Glutamatergic neuron (in vitro differentiated cells): ENCODE data around the gene FRMD4A. TPM values are rescaled to one million over a fixed set of nuclear protein-coding genes. Genes with fewer than 3 reads are reported as not detected.

Experiments used
- DNase-seq: peaks from one replicate; pipeline ENCODE4 v3.0.0; 2022
- H3K27ac Mint-ChIP-seq: one replicate; pipeline ENCODE4 v1.8.0; 2020; ENCODE audit warnings: mild to moderate bottlenecking, mixed read lengths, inconsistent platforms; ENCODE audit not compliant: unreplicated experiment
- H3K27me3 Mint-ChIP-seq: one replicate; pipeline ENCODE4 v1.8.0; 2020; ENCODE audit warnings: mild to moderate bottlenecking, moderate library complexity, mixed read lengths, inconsistent platforms; ENCODE audit not compliant: unreplicated experiment
- H3K36me3 Mint-ChIP-seq: one replicate; pipeline ENCODE4 v1.8.0; 2020; ENCODE audit warnings: mild to moderate bottlenecking, mixed read lengths, inconsistent platforms; ENCODE audit not compliant: unreplicated experiment
- H3K4me1 Mint-ChIP-seq: one replicate; pipeline ENCODE4 v1.8.0; 2020; ENCODE audit warnings: mild to moderate bottlenecking, low read depth, mixed read lengths, inconsistent platforms; ENCODE audit not compliant: unreplicated experiment
- H3K4me3 Mint-ChIP-seq: one replicate; pipeline ENCODE4 v1.8.0; 2020; ENCODE audit warnings: mild to moderate bottlenecking, mixed read lengths, inconsistent platforms; ENCODE audit not compliant: unreplicated experiment
- H3K9me3 Mint-ChIP-seq: one replicate; pipeline ENCODE4 v1.8.0; 2020; ENCODE audit warnings: mild to moderate bottlenecking, moderate library complexity, mixed read lengths, inconsistent platforms; ENCODE audit not compliant: unreplicated experiment
- CTCF ChIP-seq: fragments of 200-600 bp; sonication (generic); IDR thresholded peaks from one replicate; pipeline ENCODE4 v1.5.0; 2021; ENCODE audit not compliant: partially characterized antibody, unreplicated experiment
- total RNA-seq: library from RNA; stranded (reverse); fragmentation: NEBNext Ultra II Directional; extraction: Animal tissue kit (Norgen Biotek cat#: 25700); gene quantifications from one replicate; pipeline ENCODE4 v1.2.1, GENCODE V29; 2021; ENCODE audit not compliant: unreplicated experiment

FRMD4A gene
- total RNA-seq, 1 donor from 2014 or later = 70.6 TPM

DNA sequence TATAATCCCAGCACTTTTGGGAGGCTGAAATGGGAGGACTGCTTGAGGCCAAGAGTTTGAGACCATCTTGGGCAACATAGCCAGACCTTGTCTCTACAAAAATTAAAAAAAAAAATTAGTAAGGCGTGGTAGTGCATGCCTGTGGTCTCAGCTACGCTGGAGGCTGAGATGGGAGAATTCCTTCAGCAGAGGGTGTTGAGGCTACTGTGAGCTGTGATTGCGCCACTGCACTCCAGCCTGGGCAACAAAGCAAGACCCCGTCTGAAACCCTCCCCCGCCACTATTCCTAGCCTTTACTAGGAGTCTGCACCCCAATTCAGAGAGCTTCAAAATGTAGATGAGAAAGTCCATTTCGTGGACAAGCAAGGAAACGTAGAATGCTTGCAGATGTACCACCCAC is 648.8 kb downstream of the FRMD4A start:
- Mint-ChIP-seq H3K4me1 (peaks cover 9% of the 10 kb centered on the region), H3K27me3 (peaks cover 4% of the 10 kb centered on the region), H3K27ac (no peak overlapping the region), H3K4me3 (no peak overlapping the region), H3K36me3 (no peaks in the 10 kb centered on the region), H3K9me3 (peaks cover 1% of the 10 kb centered on the region)
- no peak for TF ChIP-seq CTCF
- no peak for DNase-seq

DNA sequence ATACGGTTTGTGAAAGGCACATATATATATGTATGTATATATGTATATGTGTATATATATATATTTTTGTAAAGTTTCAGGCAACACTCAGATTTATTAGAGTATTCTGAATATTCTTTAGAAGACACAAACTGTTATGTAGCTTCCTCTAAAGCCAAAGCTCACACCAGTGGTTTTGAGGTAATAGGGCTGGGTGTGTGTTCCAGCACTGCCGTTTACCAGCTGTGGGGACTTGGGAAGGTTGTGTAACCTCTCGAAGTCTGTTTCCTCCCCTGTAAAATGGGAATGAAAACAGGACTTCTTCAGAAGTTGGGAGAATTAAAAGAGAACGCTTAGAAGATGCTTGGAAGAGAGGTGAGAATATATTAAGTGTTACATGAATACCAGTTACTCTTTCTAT is 649.2 kb downstream of the FRMD4A start:
- no peak for DNase-seq
- H3K36me3 Mint-ChIP-seq = no peaks in the 10 kb centered on the region
- no peak for TF ChIP-seq CTCF
- peaks cover 1% of the 10 kb centered on the region for H3K9me3 Mint-ChIP-seq
- H3K27me3 Mint-ChIP-seq = peaks cover 4% of the 10 kb centered on the region
- peaks cover 9% of the 10 kb centered on the region for H3K4me1 Mint-ChIP-seq
- no peak overlapping the region for H3K4me3 Mint-ChIP-seq
- H3K27ac Mint-ChIP-seq = no peak overlapping the region

DNA sequence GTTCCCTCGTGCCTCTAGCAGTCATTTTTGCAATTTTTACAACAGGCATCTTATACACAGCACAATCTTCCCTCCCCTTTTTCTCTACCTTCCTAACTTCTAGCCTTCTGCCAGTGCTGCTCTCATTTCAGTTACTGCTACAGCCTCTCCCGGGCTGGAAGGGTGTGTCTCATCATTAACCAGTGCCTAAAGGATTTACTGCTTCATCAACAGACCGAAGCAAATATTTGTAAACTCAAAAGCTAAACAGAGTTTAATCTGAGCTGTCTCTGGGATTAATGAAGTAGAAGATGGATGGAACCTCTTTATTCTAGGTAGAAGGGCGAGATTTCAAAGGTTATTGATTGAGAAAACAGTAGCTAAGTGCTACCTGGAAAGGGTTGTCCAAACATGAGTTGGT is 649.6 kb downstream of the FRMD4A start:
- H3K4me3 Mint-ChIP-seq = no peak overlapping the region
- peaks cover 4% of the 10 kb centered on the region for H3K27me3 Mint-ChIP-seq
- TF ChIP-seq CTCF = no peak

DNA sequence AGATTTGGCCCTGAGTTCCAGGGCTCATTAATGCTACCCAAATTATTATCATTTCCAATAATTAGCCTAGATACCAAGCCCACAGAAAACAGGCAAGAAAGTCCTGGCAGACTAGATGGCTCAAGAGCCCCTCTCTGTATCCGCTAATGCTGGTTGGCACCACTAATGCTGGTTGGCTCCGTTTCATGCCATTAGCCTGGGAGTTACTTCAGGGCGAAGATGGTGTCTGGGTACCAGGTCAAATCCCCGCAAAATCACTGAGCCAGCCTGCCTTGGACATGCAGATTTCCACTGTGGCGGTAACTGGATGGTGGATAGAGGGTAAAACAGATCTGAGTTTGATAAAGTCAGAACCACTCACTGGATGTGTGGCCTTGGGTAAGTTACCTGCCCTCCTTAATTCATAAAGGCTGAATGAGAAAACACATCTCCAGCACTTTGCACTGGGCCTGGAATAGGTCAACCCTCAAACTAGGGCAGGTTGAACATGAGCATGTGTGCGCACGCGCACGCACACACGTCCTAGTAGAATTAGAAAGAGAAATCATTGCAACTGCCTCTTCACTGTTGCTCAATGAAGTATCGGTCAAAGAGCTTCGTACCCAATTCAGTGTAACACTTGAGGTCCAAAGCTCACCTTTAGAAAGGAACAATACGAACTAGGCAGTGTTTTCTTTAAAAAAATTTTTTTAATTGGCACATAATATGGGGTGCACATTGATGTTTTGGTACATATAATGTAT is 652.5 kb downstream of the FRMD4A start:
- H3K27ac Mint-ChIP-seq = no peak overlapping the region
- H3K36me3 Mint-ChIP-seq = no peaks in the 10 kb centered on the region
- no peak for TF ChIP-seq CTCF
- peaks cover 3% of the 10 kb centered on the region for H3K4me1 Mint-ChIP-seq
- no peaks in the 10 kb centered on the region for H3K9me3 Mint-ChIP-seq
- no peak for DNase-seq
- H3K4me3 Mint-ChIP-seq = no peak overlapping the region
- H3K27me3 Mint-ChIP-seq = peaks cover 2% of the 10 kb centered on the region

More for the DNA sequence above, 649.6 kb downstream of the FRMD4A start:
- Mint-ChIP-seq H3K9me3 (peaks cover 1% of the 10 kb centered on the region), H3K27ac (no peak overlapping the region), H3K36me3 (no peaks in the 10 kb centered on the region), H3K4me1 (peaks cover 9% of the 10 kb centered on the region)
- no peak for DNase-seq
